Osteoblast (primary cell): ENCODE measurements around the gene DCUN1D1. TPM values are rescaled to one million over a fixed set of nuclear protein-coding genes. Genes with fewer than 3 reads are reported as not detected.

Source experiments
- DNase-seq: peaks from one replicate; pipeline ENCODE4 v3.0.0; 2011; ENCODE audit warnings: low spot score, mixed read lengths; ENCODE audit not compliant: insufficient read length; ENCODE audit errors: missing footprints
- H2AFZ ChIP-seq: 2 replicates; pipeline ENCODE4 v1.6.0; 2011; ENCODE audit warnings: mild to moderate bottlenecking, low read length
- H3K27ac ChIP-seq: 2 replicates; pipeline ENCODE4 v1.5.1; 2011; ENCODE audit warnings: mild to moderate bottlenecking, low read depth, low read length, moderate library complexity
- H3K27me3 ChIP-seq: 2 replicates; pipeline ENCODE4 v1.6.0; 2012; ENCODE audit warnings: mild to moderate bottlenecking, control low read depth, inconsistent platforms, low read length, moderate library complexity; ENCODE audit not compliant: insufficient read depth
- H3K36me3 ChIP-seq: 2 replicates; pipeline ENCODE4 v1.5.1; 2011; ENCODE audit warnings: mild to moderate bottlenecking, low read length, control low read depth, moderate library complexity; ENCODE audit not compliant: insufficient read depth
- H3K4me1 ChIP-seq: 2 replicates; pipeline ENCODE4 v1.5.1; 2011; ENCODE audit warnings: mild to moderate bottlenecking, low read length, control low read depth, moderate library complexity; ENCODE audit not compliant: insufficient read depth
- H3K4me2 ChIP-seq: 2 replicates; pipeline ENCODE4 v1.6.0; 2011; ENCODE audit warnings: mild to moderate bottlenecking, low read length; ENCODE audit not compliant: insufficient read depth
- H3K4me3 ChIP-seq: fragments of 200-600 bp; sonication (generic); 3 replicates; pipeline ENCODE4 v1.5.1; 2012; ENCODE audit warnings: mild to moderate bottlenecking, low read length, inconsistent platforms; ENCODE audit not compliant: insufficient read depth
- H3K79me2 ChIP-seq: 2 replicates; pipeline ENCODE4 v1.6.0; 2012; ENCODE audit warnings: mild to moderate bottlenecking, low read length, control low read depth, inconsistent platforms; ENCODE audit not compliant: insufficient read depth
- H3K9me3 ChIP-seq: 2 replicates; pipeline ENCODE4 v1.5.1; 2011; ENCODE audit warnings: low read depth, low read length, control low read depth
- H4K20me1 ChIP-seq: 2 replicates; pipeline ENCODE4 v1.6.0; 2012; ENCODE audit warnings: mild to moderate bottlenecking, low read length, control low read depth; ENCODE audit not compliant: insufficient read depth
- CTCF ChIP-seq: IDR thresholded peaks from 2 replicates; pipeline ENCODE4 v1.5.1; 2011; ENCODE audit warnings: mild to moderate bottlenecking, low read depth, low read length, moderate library complexity; ENCODE audit errors: extremely low read depth
- total RNA-seq: library from RNA; depleted of rRNA; stranded (reverse); fragments of >200 nt; gene quantifications from 2 replicates; pipeline ENCODE4 v1.2.3, GENCODE V29; 2012

DCUN1D1 gene
- total RNA-seq = 35.1 and 38.4 TPM in 2 replicates

GRCh38 chr3:182980204-182981037, at the start of gene DCUN1D1:
Gene DCUN1D1 (minus strand): TSS chr3:182980538. CDS start chr3:182980489, 49 bp downstream.
- peak within 1 kb of the TSS; percentile 98 for H3K4me2 ChIP-seq
- H3K27ac ChIP-seq = peak within 1 kb of the TSS; percentile 63
- DNase-seq = peak; percentile 100
- H3K9me3 ChIP-seq = no peaks in the 10 kb centered on the region
- peaks cover 45% of the 10 kb centered on the region for H3K79me2 ChIP-seq
- H2AFZ ChIP-seq = peak within 1 kb of the TSS; percentile 90
- peak within 1 kb of the TSS; percentile 92 for H3K4me3 ChIP-seq
- no peak for TF ChIP-seq CTCF
- peaks cover 15% of the 10 kb centered on the region for H3K4me1 ChIP-seq
- peaks cover 19% of the 10 kb centered on the region for H4K20me1 ChIP-seq
- no peaks in the 10 kb centered on the region for H3K27me3 ChIP-seq
- H3K36me3 ChIP-seq = no peaks in the 10 kb centered on the region

DNA sequence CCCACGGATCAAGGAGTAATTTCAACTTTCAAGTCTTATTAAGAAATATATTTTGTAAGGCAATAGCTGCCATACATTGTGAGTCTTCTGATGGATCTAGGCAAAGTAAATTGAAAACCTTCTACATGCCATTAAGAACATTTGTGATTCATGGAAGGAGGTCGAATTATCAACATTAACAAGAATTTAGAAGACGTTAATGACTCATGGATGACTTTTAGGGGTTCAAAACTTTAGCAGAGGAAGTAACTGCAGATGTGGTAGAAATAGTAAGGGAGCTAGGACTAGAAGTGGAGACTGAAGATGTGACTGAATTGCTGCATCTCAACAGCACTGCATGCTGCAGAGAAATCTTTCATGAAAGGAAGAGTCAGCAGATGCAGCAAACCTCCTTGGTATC, 48.1 kb upstream of the DCUN1D1 start:
- no peaks in the 10 kb centered on the region for H3K79me2 ChIP-seq
- H2AFZ ChIP-seq = no peak overlapping the region
- DNase-seq = no peak
- H4K20me1 ChIP-seq = no peaks in the 10 kb centered on the region
- H3K4me2 ChIP-seq = no peak overlapping the region
- TF ChIP-seq CTCF = no peak
- peaks cover 8% of the 10 kb centered on the region for H3K9me3 ChIP-seq
- no peak overlapping the region for H3K27ac ChIP-seq
- H3K4me1 ChIP-seq = peaks cover 8% of the 10 kb centered on the region
- H3K27me3 ChIP-seq = no peaks in the 10 kb centered on the region
- no peak overlapping the region for H3K4me3 ChIP-seq
- peaks cover 16% of the 10 kb centered on the region for H3K36me3 ChIP-seq

- H3K9me3 ChIP-seq = peaks cover 8% of the 10 kb centered on the region
- no peak overlapping the region for H3K27ac ChIP-seq
- no peaks in the 10 kb centered on the region for H4K20me1 ChIP-seq
- no peaks in the 10 kb centered on the region for H3K79me2 ChIP-seq
- TF ChIP-seq CTCF = no peak
- no peak overlapping the region for H3K4me3 ChIP-seq
- peaks cover 5% of the 10 kb centered on the region for H3K4me1 ChIP-seq
- no peak overlapping the region for H2AFZ ChIP-seq
- no peak for DNase-seq
- H3K36me3 ChIP-seq = peaks cover 9% of the 10 kb centered on the region
- no peaks in the 10 kb centered on the region for H3K27me3 ChIP-seq
- H3K4me2 ChIP-seq = no peak overlapping the region
These were observed 46.9 kb upstream of the DCUN1D1 start for GRCh38 chr3:183027276-183027675.

GRCh38 chr3:183022936-183023516, 42.7 kb upstream of the DCUN1D1 start:
- no peak overlapping the region for H3K4me2 ChIP-seq
- no peak for TF ChIP-seq CTCF
- H3K27me3 ChIP-seq = no peaks in the 10 kb centered on the region
- H3K27ac ChIP-seq = no peak overlapping the region
- no peak overlapping the region for H2AFZ ChIP-seq
- no peak for DNase-seq
- no peaks in the 10 kb centered on the region for H4K20me1 ChIP-seq
- H3K36me3 ChIP-seq = peaks cover 26% of the 10 kb centered on the region
- no peak overlapping the region for H3K4me3 ChIP-seq
- peaks cover 4% of the 10 kb centered on the region for H3K9me3 ChIP-seq
- no peaks in the 10 kb centered on the region for H3K4me1 ChIP-seq
- H3K79me2 ChIP-seq = no peaks in the 10 kb centered on the region
